ENCODE measurements around the gene NUSAP1.
"Not testable (repeated sequence)": the region's sequence is repeated elsewhere in the genome, so short reads cannot be mapped to it uniquely, and the experiment has no call there.

The NUSAP1 gene

GRCh38 chr15:41332194-41333025, at the start of gene NUSAP1, which contains the start of gene OIP5:
NUSAP1 (plus strand) TSS chr15:41332881; CDS start chr15:41332958, 77 bp downstream.
OIP5 (minus strand) TSS chr15:41332591; CDS start chr15:41332561, 30 bp downstream.
- peak; percentile 97 for DNase-seq

GRCh38 chr15:41282980-41283652, 49.6 kb upstream of the NUSAP1 start:
- not testable (repeated sequence) for DNase-seq

GRCh38 chr15:41283653-41284426, 48.8 kb upstream of the NUSAP1 start:
- peak; percentile 94 for DNase-seq

- no peak for DNase-seq
Observed at GRCh38 chr15:41284427-41285177, 48.1 kb upstream of the NUSAP1 start.

GRCh38 chr15:41285285-41285684, 47.4 kb upstream of the NUSAP1 start:
- DNase-seq = no peak

GRCh38 chr15:41286665-41287333, 45.9 kb upstream of the NUSAP1 start:
- DNase-seq = no peak

GRCh38 chr15:41288464-41288863, 44.2 kb upstream of the NUSAP1 start:
- DNase-seq = no peak

GRCh38 chr15:41289953-41290352, 42.7 kb upstream of the NUSAP1 start:
- no peak for DNase-seq

GRCh38 chr15:41291065-41291631, 41.5 kb upstream of the NUSAP1 start:
- DNase-seq = no peak

- no peak for DNase-seq
Observed at GRCh38 chr15:41292521-41292920, 40.2 kb upstream of the NUSAP1 start.

- not testable (repeated sequence) for DNase-seq
Observed at GRCh38 chr15:41301139-41301538, 31.5 kb upstream of the NUSAP1 start.

GRCh38 chr15:41301587-41301986, 31.1 kb upstream of the NUSAP1 start:
- no peak for DNase-seq

- no peak for DNase-seq
Observed at GRCh38 chr15:41304149-41304770, 28.4 kb upstream of the NUSAP1 start.

- no peak for DNase-seq
Observed at GRCh38 chr15:41307679-41308078, 25.0 kb upstream of the NUSAP1 start.

- DNase-seq = no peak
Observed at GRCh38 chr15:41309226-41309905, 23.3 kb upstream of the NUSAP1 start.

GRCh38 chr15:41320805-41321330, 11.8 kb upstream of the NUSAP1 start:
- not testable (repeated sequence) for DNase-seq

GRCh38 chr15:41323611-41324010, 9.1 kb upstream of the NUSAP1 start:
- no peak for DNase-seq

GRCh38 chr15:41331281-41331680, 1.4 kb upstream of the NUSAP1 start:
- no peak for DNase-seq

GRCh38 chr15:41331833-41332193, 868 bp upstream of the NUSAP1 start:
- no peak for DNase-seq

GRCh38 chr15:41333026-41333562, 413 bp downstream of the NUSAP1 start:
- DNase-seq = no peak
